GM23248 (cell line): ENCODE results near the gene SNRNP200.

Experiments used
- EZH2 ChIP-seq: fragments of 200-600 bp; sonication (generic); IDR thresholded peaks from 2 replicates; pipeline ENCODE4 v1.6.1; 2018; ENCODE audit warnings: antibody characterized with exemption, mild to moderate bottlenecking; ENCODE audit not compliant: insufficient read depth, poor library complexity, severe bottlenecking
- EZH2phosphoT487 ChIP-seq: fragments of 200-600 bp; sonication (generic); IDR thresholded peaks from 2 replicates; pipeline ENCODE4 v1.6.1; 2018; ENCODE audit warnings: antibody characterized with exemption, moderate library complexity, mild to moderate bottlenecking, low read depth; ENCODE audit not compliant: insufficient read depth

- no peak for TF ChIP-seq EZH2
- TF ChIP-seq EZH2phosphoT487, result no peak
These were observed 3.5 kb downstream of the SNRNP200 start for GRCh38 chr2:96301865-96302264.
